CD4-positive, alpha-beta T cell (primary cell): Measurements from ENCODE around the gene CSF1R. TPM values are rescaled to one million over a fixed set of nuclear protein-coding genes. Genes with fewer than 3 reads are reported as not detected.

ENCODE experiments used
- ATAC-seq: fragments of 200-7000 bp; cut with Tn5 transposase; one replicate; pipeline ENCODE4 v1.10.0; 2022; ENCODE audit warnings: mild to moderate bottlenecking; ENCODE audit not compliant: poor library complexity
- CTCF ChIA-PET: fragments of 350-600 bp; sonication (Branson Sonifier 250); formaldehyde crosslinking; loops from one replicate; lab custom pipeline; 2021; ENCODE audit warnings: antibody characterized with exemption, inconsistent platforms; lab: Charles Lee
- POLR2A ChIA-PET: fragments of 350-600 bp; sonication (Branson Sonifier 250); formaldehyde crosslinking; loops from one replicate; lab custom pipeline; 2021; ENCODE audit warnings: antibody characterized with exemption, inconsistent platforms; lab: Charles Lee
- DNase-seq, 14 experiments: peaks; one replicate each; pipeline ENCODE4 v3.0.0-alpha.2; 2013 to 2020; ENCODE audit warnings: mixed read lengths in 2 of 14
- H3K27ac ChIP-seq, 2 donors: one replicate each; pipeline versions ENCODE4 v1.5.1 to v1.7.0; 2013; ENCODE audit warnings: low read length in 2 of 2, low read depth in 1 of 2, mild to moderate bottlenecking in 1 of 2
- H3K27me3 ChIP-seq, 2 experiments: 1 replicate in 1 of 2; 2 replicates in 1 of 2; pipeline versions ENCODE4 v1.6.1 to v1.7.0; 2013; ENCODE audit warnings: low read length in 2 of 2, control low read depth in 1 of 2, mild to moderate bottlenecking in 1 of 2, moderate library complexity in 1 of 2; ENCODE audit not compliant: insufficient read depth in 2 of 2, control insufficient read depth in 1 of 2
- H3K36me3 ChIP-seq: one replicate; pipeline ENCODE4 v1.6.1; 2013; ENCODE audit warnings: low read length, control low read depth; ENCODE audit not compliant: insufficient read depth
- H3K4me1 ChIP-seq: one replicate; pipeline ENCODE4 v1.6.1; 2013; ENCODE audit warnings: low read length, control low read depth; ENCODE audit not compliant: insufficient read depth
- H3K4me3 ChIP-seq: one replicate; pipeline ENCODE4 v1.5.1; 2013; ENCODE audit warnings: mild to moderate bottlenecking, low read length, moderate library complexity
- H3K9me3 ChIP-seq, 2 experiments: 1 replicate in 1 of 2; 2 replicates in 1 of 2; pipeline versions ENCODE4 v1.6.1 to v1.7.0; 2013; ENCODE audit warnings: low read length in 2 of 2, mild to moderate bottlenecking in 2 of 2, control low read depth in 1 of 2, moderate library complexity in 1 of 2; ENCODE audit not compliant: control insufficient read depth in 1 of 2, insufficient read depth in 1 of 2
- H3K27ac Mint-ChIP-seq: one replicate; pipeline ENCODE4 v1.8.0; 2020; ENCODE audit warnings: mixed read lengths
- H3K27me3 Mint-ChIP-seq: one replicate; pipeline ENCODE4 v1.8.0; 2021; ENCODE audit warnings: mixed read lengths
- H3K36me3 Mint-ChIP-seq: one replicate; pipeline ENCODE4 v1.8.0; 2021; ENCODE audit warnings: low read depth, mixed read lengths
- H3K4me1 Mint-ChIP-seq: one replicate; pipeline ENCODE4 v1.8.0; 2021; ENCODE audit warnings: low read depth, mixed read lengths
- H3K4me3 Mint-ChIP-seq: one replicate; pipeline ENCODE4 v1.8.0; 2020; ENCODE audit warnings: mild to moderate bottlenecking, mixed read lengths
- H3K9me3 Mint-ChIP-seq: one replicate; pipeline ENCODE4 v1.8.0; 2020; ENCODE audit warnings: mixed read lengths
- CTCF ChIP-seq: fragments of 200-600 bp; IDR thresholded peaks from one replicate; pipeline ENCODE4 v1.8.0; 2022; ENCODE audit warnings: antibody characterized with exemption, mild to moderate bottlenecking
- intact Hi-C, 2 experiments: fragments of 100-400 bp; cut with DNase I in 1 of 2; cut with micrococcal nuclease in 1 of 2; formaldehyde crosslinking; loops; one replicate each; pipeline versions ENCODE4 v1.15.1 to v1.9.0; 2023 to 2025; cut with DNase I, micrococcal nuclease
- total RNA-seq, 174 experiments: library from RNA in 2 of 174; stranded (reverse) in 2 of 174; gene quantifications; one replicate each; pipeline ENCODE4 v1.2.3 and lab custom pipeline; 2021 to 2026

The CSF1R gene
- total RNA-seq, 2 experiments from 2014 or later, result 0.45 to 0.52 TPM

GRCh38 chr5:150131461-150131860, 45.1 kb upstream of the CSF1R start:
- intact Hi-C loops, result loop anchor here in 1 of 2 experiments (2.0 kb wide), 1 partner anchor 85 kb away; no protein-coding TSS in a partner anchor
- Histone ChIP-seq H3K4me1 (peaks cover 4% of the 10 kb centered on the region), H3K27me3 (no peaks in the 10 kb centered on the region), H3K4me3 (no peak overlapping the region), H3K36me3 (no peaks in the 10 kb centered on the region), H3K27ac (no peak overlapping the region), H3K9me3 (no peaks in the 10 kb centered on the region)
- POLR2A ChIA-PET, result no interaction called here
- TF ChIP-seq CTCF, result no peak
- H3K27ac Mint-ChIP-seq, result no peak overlapping the region
- H3K4me1 Mint-ChIP-seq, result no peaks in the 10 kb centered on the region
- CTCF ChIA-PET, result interaction anchor here (1.0 kb wide), 1 partner anchor 87 kb away, joined by 3 read pairs; no protein-coding TSS in a partner anchor
- no peaks in the 10 kb centered on the region for H3K36me3 Mint-ChIP-seq
- H3K9me3 Mint-ChIP-seq, result no peaks in the 10 kb centered on the region
- DNase-seq (no peak), ATAC-seq (no peak)
- no peaks in the 10 kb centered on the region for H3K27me3 Mint-ChIP-seq
- H3K4me3 Mint-ChIP-seq, result no peak overlapping the region

- Mint-ChIP-seq H3K4me1 (no peaks in the 10 kb centered on the region), H3K9me3 (no peaks in the 10 kb centered on the region), H3K4me3 (no peak overlapping the region), H3K27ac (no peak overlapping the region), H3K36me3 (no peaks in the 10 kb centered on the region), H3K27me3 (no peaks in the 10 kb centered on the region)
- TF ChIP-seq CTCF, result no peak
- intact Hi-C loops, result loop anchor here (1.0 to 2.0 kb wide), 3 partner anchors 86 to 306 kb away; no protein-coding TSS in a partner anchor
- Histone ChIP-seq H3K4me3 (no peak overlapping the region), H3K27ac (no peak overlapping the region), H3K4me1 (peaks cover 4% of the 10 kb centered on the region), H3K36me3 (no peaks in the 10 kb centered on the region), H3K27me3 (no peaks in the 10 kb centered on the region), H3K9me3 (no peaks in the 10 kb centered on the region)
- ChIA-PET POLR2A (no interaction called here), CTCF (interaction anchor here (1.0 kb wide), 1 partner anchor 88 kb away, joined by 3 read pairs; no protein-coding TSS in a partner anchor)
- DNase-seq, result no peak
- ATAC-seq, result no peak
Observed at GRCh38 chr5:150130493-150130922, 44.2 kb upstream of the CSF1R start.

- Histone ChIP-seq H3K27me3 (no peaks in the 10 kb centered on the region), H3K9me3 (no peaks in the 10 kb centered on the region), H3K4me1 (peaks cover 4% of the 10 kb centered on the region), H3K27ac (no peak overlapping the region), H3K36me3 (no peaks in the 10 kb centered on the region), H3K4me3 (no peak overlapping the region)
- peak in 10 of 14 experiments; percentile 5 to 62 (median 16) for DNase-seq
- H3K27ac Mint-ChIP-seq, result no peak overlapping the region
- H3K27me3 Mint-ChIP-seq, result no peaks in the 10 kb centered on the region
- no peak overlapping the region for H3K4me3 Mint-ChIP-seq
- peak; percentile 62 for TF ChIP-seq CTCF
- H3K36me3 Mint-ChIP-seq, result no peaks in the 10 kb centered on the region
- H3K9me3 Mint-ChIP-seq, result no peaks in the 10 kb centered on the region
- ChIA-PET CTCF (no interaction called here), POLR2A (no interaction called here)
- peak; percentile 43 for ATAC-seq
- intact Hi-C loops, result loop anchor here (1.0 to 2.0 kb wide), 3 partner anchors 87 to 306 kb away; no protein-coding TSS in a partner anchor
- H3K4me1 Mint-ChIP-seq, result no peaks in the 10 kb centered on the region
Observed at GRCh38 chr5:150129813-150130492, 43.6 kb upstream of the CSF1R start.
